Activated CD8-positive, alpha-beta memory T cell treated with anti-CD3 and anti-CD28 coated beads, Interleukin-2, amount 50 U/mL, for 4 hours (primary cell): Measurements from ENCODE around the gene SARDH.

Experiments
- DNase-seq: peaks from one replicate; pipeline ENCODE4 v3.0.0-alpha.2; 2020

The SARDH gene, protein sequence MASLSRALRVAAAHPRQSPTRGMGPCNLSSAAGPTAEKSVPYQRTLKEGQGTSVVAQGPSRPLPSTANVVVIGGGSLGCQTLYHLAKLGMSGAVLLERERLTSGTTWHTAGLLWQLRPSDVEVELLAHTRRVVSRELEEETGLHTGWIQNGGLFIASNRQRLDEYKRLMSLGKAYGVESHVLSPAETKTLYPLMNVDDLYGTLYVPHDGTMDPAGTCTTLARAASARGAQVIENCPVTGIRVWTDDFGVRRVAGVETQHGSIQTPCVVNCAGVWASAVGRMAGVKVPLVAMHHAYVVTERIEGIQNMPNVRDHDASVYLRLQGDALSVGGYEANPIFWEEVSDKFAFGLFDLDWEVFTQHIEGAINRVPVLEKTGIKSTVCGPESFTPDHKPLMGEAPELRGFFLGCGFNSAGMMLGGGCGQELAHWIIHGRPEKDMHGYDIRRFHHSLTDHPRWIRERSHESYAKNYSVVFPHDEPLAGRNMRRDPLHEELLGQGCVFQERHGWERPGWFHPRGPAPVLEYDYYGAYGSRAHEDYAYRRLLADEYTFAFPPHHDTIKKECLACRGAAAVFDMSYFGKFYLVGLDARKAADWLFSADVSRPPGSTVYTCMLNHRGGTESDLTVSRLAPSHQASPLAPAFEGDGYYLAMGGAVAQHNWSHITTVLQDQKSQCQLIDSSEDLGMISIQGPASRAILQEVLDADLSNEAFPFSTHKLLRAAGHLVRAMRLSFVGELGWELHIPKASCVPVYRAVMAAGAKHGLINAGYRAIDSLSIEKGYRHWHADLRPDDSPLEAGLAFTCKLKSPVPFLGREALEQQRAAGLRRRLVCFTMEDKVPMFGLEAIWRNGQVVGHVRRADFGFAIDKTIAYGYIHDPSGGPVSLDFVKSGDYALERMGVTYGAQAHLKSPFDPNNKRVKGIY

DNA sequence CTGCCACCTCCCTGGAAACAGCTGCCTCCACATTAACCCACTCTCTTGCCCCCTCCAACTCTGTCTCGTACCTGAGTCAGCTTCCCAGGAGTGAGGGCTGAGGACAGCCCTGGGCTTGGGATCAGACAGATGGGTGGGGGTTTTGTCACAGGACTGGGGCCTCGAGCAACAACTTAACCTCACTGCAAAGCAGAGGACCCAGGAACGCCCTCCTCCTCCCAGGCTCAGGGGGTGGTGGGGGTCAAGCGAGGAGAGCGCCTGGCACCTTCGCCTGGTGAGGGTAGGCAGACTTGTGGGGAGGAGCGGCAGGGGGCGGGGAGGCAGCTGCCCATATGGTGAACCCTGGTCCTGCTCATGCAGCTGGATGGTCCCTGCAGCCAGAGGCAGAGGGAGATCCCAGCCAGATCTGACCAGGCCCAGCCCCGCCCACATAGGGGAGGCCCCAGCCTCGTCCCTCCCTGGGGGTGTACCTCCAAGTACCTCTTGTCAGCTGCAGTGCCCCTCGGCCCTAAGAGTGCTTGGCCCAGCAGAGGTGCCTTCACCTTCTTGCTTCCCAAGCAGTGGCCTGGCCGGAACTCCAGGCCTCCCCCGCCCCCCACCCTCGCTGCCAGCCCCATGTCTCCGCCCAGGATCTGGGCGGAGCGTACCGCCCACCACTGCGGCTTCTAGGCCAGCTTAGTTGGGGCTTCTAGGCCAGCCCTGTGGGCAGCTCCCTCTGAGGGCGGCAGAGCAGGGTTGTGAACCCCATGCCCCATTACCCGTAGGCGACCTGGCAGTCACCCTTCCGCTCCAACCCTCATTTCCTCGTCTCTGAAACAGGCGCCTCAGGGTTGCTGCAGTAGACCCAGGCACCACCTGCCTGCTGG lies at the start of gene SARDH:
Gene SARDH, minus strand, starts transcription at position 579 of the 866 bp plus-strand sequence. CDS start 4,179 bp downstream, outside the sequence.
- peak; percentile 39 for DNase-seq

DNA sequence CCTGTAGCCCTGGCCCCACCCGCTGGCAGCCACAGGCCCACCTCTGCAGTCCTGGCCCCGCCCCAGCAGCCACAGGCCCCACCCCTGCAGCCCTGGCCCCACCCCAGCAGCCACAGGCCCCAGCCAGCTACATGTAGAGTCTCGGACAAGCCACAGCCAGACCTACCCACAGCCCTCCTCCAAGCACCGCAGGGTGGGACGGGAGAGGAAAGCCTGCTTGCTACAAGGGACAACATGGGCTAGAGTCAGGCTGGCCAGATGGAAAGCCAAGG lies 49.5 kb upstream of the SARDH start:
- DNase-seq: no peak

DNA sequence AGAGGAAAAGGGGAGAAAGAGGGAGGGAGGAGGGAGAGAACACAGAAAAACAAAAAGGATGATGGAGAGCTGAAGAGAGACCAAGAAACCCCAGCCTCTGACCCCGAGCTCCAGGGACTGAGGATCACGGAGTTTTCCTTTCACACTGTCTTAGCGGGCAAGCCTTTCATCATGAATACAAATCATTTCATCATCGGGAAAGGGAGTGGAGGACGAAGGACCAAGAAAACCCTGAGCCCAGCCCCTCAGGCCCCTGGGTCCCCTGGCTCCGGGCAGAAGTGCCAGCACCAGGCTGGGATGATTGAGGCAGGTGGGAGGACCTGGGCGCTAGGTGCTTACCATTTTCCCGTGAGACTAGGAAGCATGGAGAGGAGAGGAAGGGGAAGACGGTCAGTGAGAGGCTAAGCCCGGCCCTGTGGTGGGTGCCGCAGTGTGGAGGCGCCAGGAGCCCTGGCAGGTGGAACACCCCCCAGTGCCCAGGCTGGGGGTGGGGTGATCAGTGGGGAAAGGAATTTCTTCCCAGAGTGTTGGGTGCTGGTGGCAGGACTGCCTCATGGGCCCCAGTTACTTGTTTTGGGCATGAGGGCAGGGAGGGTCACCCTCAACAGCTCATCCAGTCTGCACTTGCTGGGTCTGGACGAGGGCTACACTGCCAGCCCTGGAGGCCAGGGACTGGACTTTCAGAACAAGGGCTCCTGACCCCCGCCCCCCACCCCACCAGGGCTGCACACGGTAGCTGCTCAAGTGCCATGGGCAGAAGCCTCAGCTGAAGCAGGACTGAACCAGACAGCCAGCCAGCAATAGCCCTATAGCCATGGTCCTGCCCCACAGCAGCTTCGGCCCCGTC lies 49.0 kb upstream of the SARDH start:
- no peak for DNase-seq

DNA sequence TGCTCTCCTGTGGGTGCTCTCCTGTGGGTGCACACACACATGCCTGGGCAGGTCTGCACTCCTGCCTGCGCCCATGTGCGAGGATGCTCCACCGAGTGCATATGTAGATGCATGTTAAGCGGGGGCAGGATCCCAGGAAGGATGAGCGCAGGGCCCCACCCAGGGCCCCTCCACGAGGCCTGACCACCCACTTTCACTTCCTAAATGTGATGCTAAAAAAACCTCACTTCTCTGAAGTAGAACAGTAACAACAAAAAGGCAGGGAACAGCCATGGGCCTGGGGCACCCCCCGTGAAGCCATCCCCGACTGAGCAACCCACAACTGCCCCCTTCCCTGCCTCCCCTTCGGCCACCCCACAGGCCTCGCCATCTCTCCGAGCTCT lies 48.2 kb upstream of the SARDH start:
- no peak for DNase-seq

DNA sequence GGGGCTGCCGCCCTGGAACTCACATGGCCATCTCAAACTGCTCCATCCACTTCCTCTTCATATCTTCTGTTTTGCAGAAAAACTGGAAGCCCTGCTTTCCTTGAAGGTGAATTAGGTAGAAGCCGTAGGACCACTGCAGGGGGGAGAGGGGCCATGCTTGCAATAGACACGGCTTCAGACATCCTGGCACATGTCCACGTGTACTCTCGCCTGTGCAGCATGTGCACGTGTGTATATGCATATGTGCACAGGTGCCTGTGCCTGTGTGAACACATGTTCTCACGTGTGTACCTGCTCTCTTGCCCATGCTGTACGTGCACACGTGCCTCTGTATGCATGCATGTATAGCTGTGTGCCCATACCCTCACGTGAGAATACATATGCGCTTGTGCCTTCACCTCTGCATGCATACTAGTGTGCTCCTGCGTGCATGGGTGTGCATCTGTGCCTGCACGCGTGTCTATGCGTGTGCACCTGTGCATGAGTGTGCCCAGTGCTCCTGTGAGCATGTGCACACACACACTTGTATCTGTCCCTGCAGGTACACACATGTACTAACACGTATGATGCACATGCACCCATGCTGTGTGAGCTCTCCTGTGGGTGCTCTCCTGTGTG lies 47.7 kb upstream of the SARDH start:
- DNase-seq: no peak

DNA sequence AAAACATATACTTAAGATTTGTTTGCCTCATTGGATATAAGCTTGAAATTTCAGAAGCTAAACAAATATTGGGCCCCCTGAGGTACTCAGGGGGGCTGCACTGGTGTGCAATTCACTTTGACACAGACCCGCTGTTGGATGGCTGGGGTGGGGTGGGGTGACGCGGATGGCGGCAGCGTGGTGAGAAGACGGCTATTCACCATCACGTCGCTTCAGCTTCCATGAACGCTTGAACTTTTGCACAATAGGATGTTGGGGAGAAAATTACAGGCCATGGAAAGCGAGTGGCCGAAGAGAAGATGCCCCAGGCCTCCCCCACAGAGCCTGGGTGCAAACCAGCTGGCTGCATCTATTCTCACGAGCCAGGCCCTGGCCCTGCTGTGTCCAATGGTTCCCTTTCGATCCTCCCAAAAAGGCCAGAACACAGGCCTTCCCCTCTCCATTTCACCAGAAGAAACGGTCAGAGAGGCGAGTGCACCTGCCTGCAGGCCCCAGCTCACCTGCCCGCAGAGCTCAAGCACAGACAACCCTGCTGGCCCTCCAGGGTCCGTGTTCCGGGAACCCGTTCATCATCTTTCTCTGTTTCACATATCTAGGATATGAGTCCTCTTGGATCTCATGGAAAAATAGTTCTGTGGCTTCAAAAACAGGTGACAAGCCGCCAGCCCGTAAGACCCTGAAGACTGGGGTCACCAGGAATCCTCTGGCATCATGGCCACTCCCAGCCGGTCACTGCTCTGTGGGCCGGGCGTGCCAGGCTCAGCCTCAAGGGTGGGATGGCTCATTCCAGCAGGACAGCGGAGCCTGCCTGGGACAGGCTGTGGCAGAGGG lies 46.8 kb upstream of the SARDH start:
- no peak for DNase-seq

DNA sequence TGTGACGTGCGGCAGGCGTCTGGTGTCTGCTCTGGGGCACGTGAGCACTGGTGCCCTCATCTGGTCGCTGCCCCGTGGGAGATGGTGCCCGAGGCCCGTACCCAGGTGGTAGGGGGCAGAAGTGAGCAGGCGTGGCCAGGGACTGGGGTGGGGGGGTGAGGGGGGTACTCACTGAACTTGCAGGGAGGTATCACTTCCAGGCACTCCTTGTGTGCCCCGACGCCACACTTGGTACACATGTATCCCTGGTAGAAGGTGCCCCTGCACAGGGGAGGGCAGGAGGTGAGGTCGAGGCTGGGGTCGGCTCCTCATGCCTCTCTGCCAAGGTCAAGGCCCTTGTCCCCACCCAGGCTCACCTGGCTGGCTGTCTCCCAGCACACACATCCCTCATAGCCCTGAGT lies 45.2 kb upstream of the SARDH start:
- no peak for DNase-seq

DNA sequence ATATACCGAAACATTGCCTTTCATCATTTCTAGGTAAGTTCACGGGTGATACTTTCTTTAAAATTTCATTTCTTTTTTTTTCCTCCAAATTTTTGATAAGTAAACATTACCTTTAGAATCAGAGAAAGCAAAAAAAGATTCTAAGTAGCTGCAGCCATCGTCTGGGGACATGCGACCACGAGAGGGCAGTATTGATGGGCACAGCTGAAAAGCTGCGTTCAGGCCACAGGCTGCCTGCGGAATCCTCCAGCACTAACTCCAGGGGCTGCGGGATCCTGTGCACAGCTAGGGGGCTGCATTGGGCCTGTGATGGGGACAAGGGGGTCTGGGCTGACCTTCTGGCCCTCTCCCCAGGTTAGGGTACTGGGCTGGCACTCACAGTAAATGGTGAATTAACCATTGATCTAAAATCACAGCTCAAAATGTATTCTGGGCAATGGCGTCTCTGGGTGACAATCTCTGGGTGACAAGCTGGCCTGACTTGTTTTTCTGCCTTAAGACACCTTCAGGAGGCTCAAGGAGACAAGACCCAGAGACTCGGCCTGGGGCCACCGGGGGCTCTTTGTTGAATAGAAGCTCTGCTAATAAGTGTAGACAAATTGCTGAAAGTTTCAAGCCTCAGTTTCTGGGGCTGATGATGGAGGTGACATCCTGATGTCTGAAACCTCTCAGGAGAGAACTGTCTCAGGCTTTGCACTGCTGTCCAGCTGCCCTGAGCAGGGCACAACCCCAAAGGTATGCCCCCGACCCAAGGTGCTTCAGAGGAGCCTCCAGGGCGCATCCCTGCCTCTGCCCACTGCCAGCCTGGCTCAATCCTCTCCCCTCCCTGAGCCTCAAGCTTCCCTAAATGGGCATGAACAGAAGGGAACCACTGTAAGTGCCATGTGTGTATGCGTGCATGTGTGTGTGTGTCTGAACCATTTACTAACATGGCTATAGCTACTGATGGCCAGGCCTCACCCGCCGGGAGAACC lies 44.3 kb upstream of the SARDH start:
- DNase-seq: peak; percentile 66

DNA sequence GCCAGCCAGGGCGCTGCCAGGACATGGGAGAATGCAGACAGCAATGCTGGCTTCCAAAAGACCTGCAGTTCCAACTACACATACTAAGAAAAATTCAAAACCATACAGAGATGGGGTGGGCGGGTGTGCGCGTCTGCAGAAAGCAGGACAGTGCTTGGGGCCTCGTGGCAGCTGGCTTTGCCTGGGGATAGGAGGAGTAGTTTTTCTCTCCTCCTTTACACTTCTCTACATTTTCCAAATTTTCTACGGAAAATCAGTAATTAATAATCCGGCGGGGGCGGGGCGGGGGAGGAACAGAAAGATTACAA lies 43.6 kb upstream of the SARDH start:
- DNase-seq: no peak

DNA sequence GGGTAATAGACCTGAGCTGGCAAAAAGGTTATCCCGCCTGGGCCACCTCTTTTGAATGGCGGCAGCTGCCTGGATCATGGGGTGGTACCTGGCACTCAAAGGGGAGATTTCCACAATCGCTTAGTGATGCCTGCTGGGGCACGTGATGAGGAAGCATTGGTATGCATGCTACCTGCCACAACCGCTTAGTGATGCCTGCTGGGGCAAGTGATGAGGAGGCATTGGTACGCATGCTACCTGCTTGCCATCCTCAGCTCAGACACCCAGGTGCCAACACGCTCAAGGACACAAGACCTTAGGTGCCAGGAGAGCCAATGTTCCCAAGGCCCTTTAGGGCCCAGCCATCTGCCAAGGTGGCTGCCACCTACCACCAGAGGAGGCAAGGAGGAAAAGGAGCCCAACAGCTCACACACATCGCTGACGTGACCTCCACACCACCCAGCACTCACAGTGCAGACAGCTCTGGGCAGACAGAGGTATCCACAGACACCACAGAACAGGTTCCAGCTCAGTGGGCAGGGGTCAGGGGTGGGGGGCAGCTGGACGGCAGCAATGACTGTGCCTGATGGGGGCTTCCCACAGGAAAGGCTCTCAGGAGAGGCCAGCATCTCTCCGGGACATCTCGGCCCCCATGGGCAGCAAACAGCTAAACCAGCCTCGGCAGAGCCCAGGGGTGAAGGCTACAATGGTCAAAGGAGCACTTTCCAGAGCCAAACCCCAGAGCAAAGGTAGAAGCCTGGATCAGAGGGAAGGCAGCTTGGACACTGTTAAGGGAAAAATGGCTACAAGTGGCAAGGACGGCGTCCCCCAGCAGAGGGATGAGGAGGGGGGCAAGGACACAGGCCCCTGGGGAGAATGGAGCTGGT lies 43.0 kb upstream of the SARDH start:
- no peak for DNase-seq

DNA sequence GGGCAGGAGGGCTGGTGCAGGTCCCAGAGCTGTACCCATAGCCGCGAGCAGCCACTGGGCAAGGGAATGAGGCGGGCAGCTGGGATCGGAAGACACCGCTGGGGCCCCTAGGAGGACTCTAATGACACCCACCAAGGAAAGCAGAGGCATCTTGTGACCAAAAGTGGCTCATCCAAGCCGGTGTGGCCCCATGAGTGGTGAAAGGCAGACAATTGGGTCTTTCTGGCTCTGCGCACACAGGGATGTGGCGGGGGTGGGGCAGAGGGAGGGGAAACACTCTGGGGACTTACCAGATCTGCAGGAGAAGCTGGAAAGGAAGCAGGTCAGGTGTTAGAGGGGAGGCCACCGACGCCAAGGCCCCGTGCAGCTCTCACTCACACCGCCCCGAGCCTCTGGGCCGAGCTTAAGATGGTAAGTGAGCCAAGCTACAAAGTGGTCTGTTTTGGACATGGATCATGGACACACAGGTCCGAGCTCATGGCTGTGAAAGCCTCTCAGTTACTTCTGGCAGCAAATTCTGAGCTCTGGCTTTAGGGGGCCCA lies 42.3 kb upstream of the SARDH start:
- DNase-seq: no peak

DNA sequence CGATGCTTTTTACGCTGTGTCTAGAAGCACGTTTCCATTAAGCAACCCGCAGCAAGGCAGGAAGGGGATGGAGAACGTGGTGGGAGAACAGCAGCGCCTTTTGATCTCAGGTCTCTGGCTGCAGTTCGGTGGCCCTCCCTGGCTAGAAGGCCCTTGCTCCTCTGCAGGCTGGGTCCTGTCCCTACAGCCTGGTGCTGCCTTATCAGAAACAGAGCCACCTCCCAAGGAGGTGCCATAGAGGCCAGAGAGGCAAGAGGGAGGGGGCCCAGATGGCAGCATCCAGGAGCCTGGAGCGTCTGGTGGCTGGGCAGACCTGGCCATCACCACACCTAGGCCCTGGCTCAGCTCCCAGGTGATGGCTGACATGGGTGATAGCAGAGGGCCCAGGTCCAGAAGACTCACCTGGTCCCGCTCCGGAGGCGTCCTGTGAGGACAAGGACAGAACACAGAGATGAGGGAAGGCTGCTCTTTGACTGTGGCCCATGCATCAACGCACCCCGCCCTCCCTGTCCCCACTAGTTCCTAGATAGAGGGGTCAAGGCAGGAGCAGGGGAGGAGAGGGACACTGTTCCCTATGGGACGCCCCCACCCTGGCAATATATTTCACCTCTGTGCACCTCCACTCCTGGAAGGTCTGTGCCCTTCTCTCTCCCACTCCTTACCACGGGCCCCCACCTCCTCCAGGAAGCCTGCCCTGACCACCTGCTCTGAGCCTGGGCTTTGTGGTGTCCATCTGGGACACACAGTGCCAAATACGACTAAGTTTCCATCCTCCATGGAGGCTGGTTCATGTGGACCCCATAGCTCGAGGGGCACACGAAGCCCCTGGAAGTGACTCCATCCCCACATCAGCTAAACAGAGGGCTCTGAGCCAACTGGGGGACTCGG lies 41.6 kb upstream of the SARDH start:
- DNase-seq: no peak

DNA sequence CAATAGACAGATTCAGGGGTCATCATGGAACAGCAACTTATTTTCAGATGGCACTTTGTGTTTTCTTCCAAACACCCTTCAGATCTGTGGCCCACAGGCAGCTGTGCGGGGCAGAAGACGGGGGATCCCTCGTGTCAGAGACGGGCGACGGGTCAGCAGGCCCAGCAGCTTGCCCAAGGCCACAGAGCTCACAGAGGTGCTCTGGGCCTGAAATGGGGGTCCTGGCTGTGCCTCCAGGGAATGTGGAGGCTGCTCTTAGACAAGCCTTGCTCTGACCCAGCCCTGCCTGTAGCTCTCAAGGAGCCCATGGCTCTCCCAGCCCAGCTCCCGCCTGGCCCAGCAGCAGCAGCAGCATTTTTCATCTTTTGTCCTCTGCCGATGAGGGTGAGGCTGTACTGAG lies 40.9 kb upstream of the SARDH start:
- no peak for DNase-seq

DNA sequence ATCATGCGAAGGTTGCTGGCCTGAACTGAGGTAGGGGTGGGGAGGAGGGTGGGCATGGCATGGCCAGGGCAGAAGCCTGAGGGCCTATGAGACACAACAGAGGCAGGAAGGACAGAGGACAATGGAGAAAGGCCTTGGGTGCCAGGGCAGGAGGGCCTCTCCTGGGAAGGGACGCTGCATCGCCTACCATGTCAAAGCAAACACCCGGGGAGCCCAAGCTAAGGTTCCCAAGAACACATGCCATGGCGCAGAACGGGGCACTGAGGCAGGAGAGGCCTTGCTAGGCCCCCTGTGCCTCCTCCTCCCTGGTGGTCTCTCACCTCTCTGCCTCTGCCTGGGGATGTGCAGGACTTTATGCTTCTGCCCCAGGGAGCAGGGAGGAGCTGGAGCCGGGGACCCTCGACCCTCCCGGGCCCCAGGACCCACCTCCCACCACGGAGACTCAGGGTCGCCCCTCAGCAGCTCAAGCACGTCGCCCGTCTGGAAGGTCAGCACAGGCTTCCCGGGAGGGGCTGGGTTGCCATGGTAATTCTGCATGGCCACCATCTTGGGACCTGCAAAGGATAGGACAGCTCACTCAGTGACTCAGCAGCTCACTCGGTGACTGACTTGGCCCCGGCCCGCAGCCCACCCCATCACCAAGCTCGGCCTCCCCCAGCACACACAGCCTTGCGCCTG lies 40.3 kb upstream of the SARDH start:
- DNase-seq: no peak

DNA sequence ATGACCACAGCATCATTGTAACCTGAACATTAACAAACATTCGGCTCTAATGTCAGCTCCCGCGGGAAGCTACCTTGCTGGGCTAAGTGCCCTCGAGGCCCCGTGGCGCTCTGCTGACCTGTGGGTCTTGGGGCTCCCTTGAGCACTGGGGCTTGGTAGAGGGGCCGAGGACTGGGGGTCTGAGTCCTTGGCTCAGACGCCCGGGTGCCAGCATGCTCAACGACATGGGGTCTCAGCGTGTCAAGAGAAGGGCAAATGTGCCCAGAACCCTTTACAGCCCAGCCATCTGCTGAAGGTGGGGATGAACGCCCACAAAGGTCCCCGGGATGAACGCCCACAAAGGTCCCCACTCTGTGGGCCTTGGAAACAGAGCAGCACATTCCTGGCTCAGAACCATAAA lies 39.7 kb upstream of the SARDH start:
- no peak for DNase-seq

DNA sequence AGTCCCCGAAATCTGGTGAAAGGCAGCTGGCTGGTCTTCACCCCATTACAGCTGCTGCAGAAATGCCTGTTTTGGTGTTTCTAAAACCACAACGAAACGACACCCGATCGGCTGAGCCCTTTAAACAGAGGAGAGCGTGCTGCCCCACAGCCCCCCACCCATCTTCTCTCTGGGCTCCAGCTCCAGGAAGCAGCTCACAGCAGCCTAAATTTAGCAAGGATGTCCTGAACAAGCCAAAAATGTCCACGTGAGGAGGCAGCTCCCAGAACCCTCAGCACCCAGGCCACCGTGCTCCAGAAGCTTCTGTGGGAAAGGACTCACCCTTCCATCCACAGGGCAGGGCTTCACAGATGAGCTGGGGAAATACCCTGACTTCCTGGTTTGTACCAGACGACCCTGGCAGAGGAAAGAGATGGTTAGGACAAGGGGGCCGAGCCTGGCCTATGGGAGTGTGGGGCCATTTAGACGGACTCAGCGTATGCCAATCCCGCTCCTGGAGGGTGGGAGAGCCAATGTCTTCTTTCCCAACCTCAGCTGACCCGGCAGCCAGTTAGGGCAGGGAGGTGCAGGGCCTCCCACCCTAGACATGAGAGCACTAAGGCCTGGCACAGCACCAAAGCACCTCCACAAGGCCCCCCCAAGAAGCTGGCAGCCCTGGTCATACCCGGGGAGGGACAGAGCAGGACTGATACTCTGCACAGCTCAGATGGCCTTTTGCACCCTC lies 39.1 kb upstream of the SARDH start:
- DNase-seq: no peak
